GM23338 (cell line): ENCODE measurements around the gene LNPEP.

Source experiments
- CREB1 ChIP-seq: fragments of 250-450 bp; sonication (Bioruptor Pico); IDR thresholded peaks from 2 replicates; pipeline ENCODE4 v1.5.0; 2020; ENCODE audit warnings: low read depth, mild to moderate bottlenecking, moderate library complexity
- EZH2phosphoT487 ChIP-seq: fragments of 200-600 bp; sonication (generic); IDR thresholded peaks from one replicate; pipeline ENCODE4 v1.8.1; 2018; ENCODE audit warnings: antibody characterized with exemption; ENCODE audit not compliant: unreplicated experiment
- POLR2AphosphoS5 ChIP-seq: IDR thresholded peaks from 2 replicates; pipeline ENCODE4 v1.6.1; 2016; ENCODE audit warnings: antibody characterized with exemption, low read depth
- REST ChIP-seq: IDR thresholded peaks from one replicate; pipeline ENCODE4 v1.6.1; 2018; ENCODE audit warnings: antibody characterized with exemption; ENCODE audit not compliant: unreplicated experiment
- ZNF331 ChIP-seq: fragments of 250-450 bp; sonication (Bioruptor Pico); IDR thresholded peaks from 2 replicates; pipeline ENCODE4 v1.5.0; 2020; ENCODE audit warnings: low read depth, mild to moderate bottlenecking, moderate library complexity
- TF ChIP-seq, protein P1 (sequence below), 2 experiments: fragments of 200-600 bp in 1 of 2; sonication (generic) in 1 of 2; conservative IDR thresholded peaks; 2 replicates each; pipeline versions ENCODE4 v1.5.1 to v1.6.1; 2016 to 2017; ENCODE audit warnings: antibody characterized with exemption in 2 of 2, low read depth in 2 of 2, mild to moderate bottlenecking in 2 of 2, moderate library complexity in 1 of 2

DNA sequence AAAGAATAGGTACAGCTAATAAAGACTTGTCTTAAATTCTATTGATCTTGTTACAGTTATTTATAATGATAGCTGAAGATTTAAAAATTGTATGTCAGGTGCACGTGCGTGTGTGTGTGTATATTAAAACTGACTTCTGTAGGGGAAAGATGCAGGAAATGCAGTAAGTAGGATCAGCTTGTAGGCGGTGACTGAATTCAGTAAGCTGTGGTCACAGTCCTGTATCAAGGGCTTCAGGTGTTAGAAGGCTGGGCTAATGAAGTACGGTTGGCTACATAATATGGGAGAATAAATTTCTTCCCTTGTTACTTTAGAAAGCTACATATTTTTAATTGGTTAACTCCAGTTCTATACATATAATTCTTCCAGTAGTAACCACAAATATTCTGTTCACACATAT, 54.2 kb downstream of the LNPEP start:
- TF ChIP-seq CREB1 (no peak), REST (no peak), POLR2AphosphoS5 (no peak), ZNF331 (no peak), EZH2phosphoT487 (no peak)
- TF ChIP-seq, protein P1, sequence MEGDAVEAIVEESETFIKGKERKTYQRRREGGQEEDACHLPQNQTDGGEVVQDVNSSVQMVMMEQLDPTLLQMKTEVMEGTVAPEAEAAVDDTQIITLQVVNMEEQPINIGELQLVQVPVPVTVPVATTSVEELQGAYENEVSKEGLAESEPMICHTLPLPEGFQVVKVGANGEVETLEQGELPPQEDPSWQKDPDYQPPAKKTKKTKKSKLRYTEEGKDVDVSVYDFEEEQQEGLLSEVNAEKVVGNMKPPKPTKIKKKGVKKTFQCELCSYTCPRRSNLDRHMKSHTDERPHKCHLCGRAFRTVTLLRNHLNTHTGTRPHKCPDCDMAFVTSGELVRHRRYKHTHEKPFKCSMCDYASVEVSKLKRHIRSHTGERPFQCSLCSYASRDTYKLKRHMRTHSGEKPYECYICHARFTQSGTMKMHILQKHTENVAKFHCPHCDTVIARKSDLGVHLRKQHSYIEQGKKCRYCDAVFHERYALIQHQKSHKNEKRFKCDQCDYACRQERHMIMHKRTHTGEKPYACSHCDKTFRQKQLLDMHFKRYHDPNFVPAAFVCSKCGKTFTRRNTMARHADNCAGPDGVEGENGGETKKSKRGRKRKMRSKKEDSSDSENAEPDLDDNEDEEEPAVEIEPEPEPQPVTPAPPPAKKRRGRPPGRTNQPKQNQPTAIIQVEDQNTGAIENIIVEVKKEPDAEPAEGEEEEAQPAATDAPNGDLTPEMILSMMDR (conservative IDR thresholded peaks at IDR 0.05; ENCODE audit: low read depth in 2 of 2) = no peak
